Gastroesophageal sphincter (tissue), 4 donors: Measurements from ENCODE around the gene TRIM72. TPM values are rescaled to one million over a fixed set of nuclear protein-coding genes. Genes with fewer than 3 reads are reported as not detected.
"Not testable (repeated sequence)": the region's sequence is repeated elsewhere in the genome, so short reads cannot be mapped to it uniquely, and the experiment has no call there.

Experiments
- ATAC-seq: fragments of 150-250 bp; one replicate; pipeline ENCODE4 v1.9.1; 2016; ENCODE audit warnings: mild to moderate bottlenecking, moderate library complexity
- H3K27ac ChIP-seq, 4 donors: fragments of 200-600 bp; sonication (generic) in 3 of 4; 1 replicate in 3 of 4; 2 replicates in 1 of 4; pipeline ENCODE4 v1.5.1; 2016 to 2019
- H3K27me3 ChIP-seq: fragments of 200-600 bp; sonication (generic); one replicate; pipeline ENCODE4 v1.5.1; 2019
- H3K36me3 ChIP-seq, 2 donors: fragments of 200-600 bp; sonication (generic); one replicate each; pipeline ENCODE4 v1.5.1; 2019; ENCODE audit warnings: control low read depth in 1 of 2
- H3K4me1 ChIP-seq, 3 donors: fragments of 200-600 bp; sonication (generic); 1 replicate in 2 of 3; 2 replicates in 1 of 3; pipeline ENCODE4 v1.5.1; 2016 to 2019; ENCODE audit warnings: control low read depth in 2 of 3
- H3K4me3 ChIP-seq, 2 donors: fragments of 200-600 bp; sonication (generic); one replicate each; pipeline ENCODE4 v1.5.1; 2019; ENCODE audit warnings: mild to moderate bottlenecking in 1 of 2, moderate library complexity in 1 of 2
- H3K9me3 ChIP-seq, 3 donors: fragments of 200-600 bp; sonication (generic); one replicate each; pipeline ENCODE4 v1.5.1; 2017 to 2019; ENCODE audit warnings: control low read depth in 2 of 3
- EP300 ChIP-seq: sonication (generic); formaldehyde crosslinking; IDR thresholded peaks from one replicate; pipeline ENCODE4 v1.6.1; 2017; ENCODE audit warnings: antibody characterized with exemption, mild to moderate bottlenecking
- POLR2A ChIP-seq, 2 donors: fragments of 450-650 bp; IDR thresholded peaks; one replicate each; pipeline ENCODE4 v1.6.1; 2017; ENCODE audit warnings: antibody characterized with exemption in 2 of 2, mild to moderate bottlenecking in 2 of 2, moderate library complexity in 1 of 2
- POLR2AphosphoS5 ChIP-seq: sonication (generic); formaldehyde crosslinking; IDR thresholded peaks from one replicate; pipeline ENCODE4 v1.6.1; 2017; ENCODE audit warnings: antibody characterized with exemption
- WGBS, 2 donors: methylation state at CpG; one replicate each; pipeline ENCODE4 v1.1.5; 2018; ENCODE audit warnings: low coverage in 1 of 2; 5-methylcytosine and 5-hydroxymethylcytosine counted together
- total RNA-seq, 4 donors: library from RNA; depleted of rRNA; stranded (reverse); fragments of >200 nt; gene quantifications; one replicate each; pipeline ENCODE4 v1.1.0, GENCODE V29; 2016
- TF ChIP-seq, protein P1 (sequence below), 4 experiments: fragments of 200-600 bp in 2 of 4; fragments of 450-650 bp in 2 of 4; sonication (generic) in 1 of 4; IDR thresholded peaks; one replicate each; pipeline ENCODE4 v1.5.1; 2017 to 2019; ENCODE audit warnings: antibody characterized with exemption in 4 of 4, mild to moderate bottlenecking in 2 of 4, moderate library complexity in 2 of 4

Gene TRIM72
- total RNA-seq, 4 donors from 2014 or later = under 0.01 to 0.08 TPM; not detected in 2

DNA sequence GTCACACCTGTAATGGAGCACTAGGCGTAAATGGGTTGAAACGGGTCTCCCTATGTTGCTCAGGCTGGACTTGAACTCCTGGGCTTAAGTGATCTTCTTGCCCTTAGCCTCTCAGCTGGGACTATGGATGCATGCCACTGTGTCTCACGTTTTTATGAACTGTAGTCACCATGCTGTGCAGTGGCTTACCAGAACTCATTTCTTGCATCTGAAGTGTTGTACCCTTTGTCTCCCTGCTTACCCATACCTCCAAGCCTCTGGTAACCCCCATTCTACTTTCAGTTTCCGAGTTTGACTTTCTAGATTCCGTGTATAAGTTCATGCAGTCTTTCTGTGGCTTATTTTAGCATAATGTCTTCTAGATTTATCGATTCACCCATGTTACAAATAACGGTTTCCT lies 19.0 kb upstream of the TRIM72 start:
- Histone ChIP-seq H3K27ac (no peak overlapping the region), H3K27me3 (no peaks in the 10 kb centered on the region), H3K4me3 (no peak overlapping the region), H3K36me3 (peaks cover 12 to 98% of the 10 kb centered on the region in 2 donors), H3K9me3 (no peaks in the 10 kb centered on the region), H3K4me1 (no peaks in the 10 kb centered on the region)
- WGBS, 2 donors = 74 to 78% methylated on average over 5 of the region's 7 CpGs
- TF ChIP-seq POLR2AphosphoS5 (no peak), POLR2A (IDR thresholded peaks at IDR 0.05) (no peak), EP300 (no peak)
- TF ChIP-seq, protein P1, sequence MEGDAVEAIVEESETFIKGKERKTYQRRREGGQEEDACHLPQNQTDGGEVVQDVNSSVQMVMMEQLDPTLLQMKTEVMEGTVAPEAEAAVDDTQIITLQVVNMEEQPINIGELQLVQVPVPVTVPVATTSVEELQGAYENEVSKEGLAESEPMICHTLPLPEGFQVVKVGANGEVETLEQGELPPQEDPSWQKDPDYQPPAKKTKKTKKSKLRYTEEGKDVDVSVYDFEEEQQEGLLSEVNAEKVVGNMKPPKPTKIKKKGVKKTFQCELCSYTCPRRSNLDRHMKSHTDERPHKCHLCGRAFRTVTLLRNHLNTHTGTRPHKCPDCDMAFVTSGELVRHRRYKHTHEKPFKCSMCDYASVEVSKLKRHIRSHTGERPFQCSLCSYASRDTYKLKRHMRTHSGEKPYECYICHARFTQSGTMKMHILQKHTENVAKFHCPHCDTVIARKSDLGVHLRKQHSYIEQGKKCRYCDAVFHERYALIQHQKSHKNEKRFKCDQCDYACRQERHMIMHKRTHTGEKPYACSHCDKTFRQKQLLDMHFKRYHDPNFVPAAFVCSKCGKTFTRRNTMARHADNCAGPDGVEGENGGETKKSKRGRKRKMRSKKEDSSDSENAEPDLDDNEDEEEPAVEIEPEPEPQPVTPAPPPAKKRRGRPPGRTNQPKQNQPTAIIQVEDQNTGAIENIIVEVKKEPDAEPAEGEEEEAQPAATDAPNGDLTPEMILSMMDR (IDR thresholded peaks at IDR 0.05) = no peak
- ATAC-seq = no peak

DNA sequence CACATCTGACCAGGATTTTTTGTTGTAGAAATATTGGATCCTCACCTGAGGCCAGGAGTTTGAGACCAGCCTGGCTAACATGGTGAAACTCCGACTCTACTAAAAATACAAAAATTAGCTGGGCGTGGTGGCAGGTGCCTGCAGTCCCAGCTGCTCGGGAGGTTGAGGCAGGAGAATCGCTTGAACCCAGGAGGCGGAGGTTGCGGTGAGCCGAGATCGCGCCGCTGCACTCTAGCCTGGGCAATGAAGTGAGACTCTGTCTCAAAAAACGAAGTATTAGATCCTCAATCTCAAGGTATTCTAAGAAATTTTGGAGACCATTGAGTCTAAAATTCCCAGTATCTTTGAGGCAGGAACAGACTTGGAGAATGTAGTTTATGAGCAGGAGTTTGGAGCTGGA lies 18.1 kb upstream of the TRIM72 start:
- H3K27me3 ChIP-seq, H3K4me3 ChIP-seq, H3K27ac ChIP-seq, H3K4me1 ChIP-seq, ATAC-seq, H3K9me3 ChIP-seq: not testable (repeated sequence)
- 80 to 90% methylated on average over 2 of the region's 11 CpGs for WGBS, 2 donors
- peaks cover 5 to 97% of the 10 kb centered on the region in 2 donors for H3K36me3 ChIP-seq

DNA sequence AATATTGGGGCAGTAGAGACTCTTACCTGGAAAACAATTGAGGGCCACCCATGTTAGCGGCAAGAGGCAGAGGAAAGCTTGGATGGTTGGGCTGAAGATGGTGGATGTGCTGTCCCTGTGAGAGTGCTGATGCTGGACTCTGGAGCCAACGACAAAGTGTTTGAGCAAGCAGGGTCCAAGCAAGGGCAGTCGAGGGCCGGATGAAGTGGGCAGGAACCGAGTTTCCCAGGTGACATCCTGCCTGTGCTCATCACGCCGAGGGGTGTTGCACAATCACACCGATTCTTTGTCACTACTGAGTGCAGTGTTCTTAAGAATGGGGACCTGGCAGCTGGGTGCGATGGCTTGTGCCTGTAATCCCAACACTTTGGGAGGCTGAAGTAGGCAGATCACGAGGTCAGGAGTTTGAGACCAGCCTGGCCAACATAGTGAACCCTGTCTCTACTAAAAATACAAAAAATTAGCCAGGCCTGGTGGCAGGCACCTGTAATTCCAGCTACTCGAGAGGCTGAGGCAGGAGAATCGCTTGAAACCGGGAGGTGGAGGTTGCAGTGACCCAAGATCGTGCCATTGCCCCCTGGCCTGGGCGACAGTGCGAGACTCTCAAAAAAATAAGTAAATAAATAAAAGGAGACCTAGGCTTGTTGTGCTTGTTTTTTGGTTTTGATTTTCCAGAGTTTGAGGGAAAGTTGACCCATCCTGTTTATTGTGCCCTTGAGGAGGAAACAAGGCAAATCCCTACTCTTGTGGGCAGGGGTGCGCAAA lies 17.4 kb upstream of the TRIM72 start:
- Histone ChIP-seq H3K36me3 (peaks cover 3 to 91% of the 10 kb centered on the region in 2 donors), H3K9me3 (no peaks in the 10 kb centered on the region), H3K27ac (no peak overlapping the region), H3K4me3 (no peak overlapping the region), H3K4me1 (peaks cover 0 to 13% (median 5%) of the 10 kb centered on the region in 3 donors), H3K27me3 (no peaks in the 10 kb centered on the region)
- no peak for ATAC-seq
- TF ChIP-seq EP300 (no peak), POLR2AphosphoS5 (no peak), POLR2A (IDR thresholded peaks at IDR 0.05) (no peak)
- TF ChIP-seq, protein P1 (IDR thresholded peaks at IDR 0.05) = no peak
- WGBS, 2 donors = 79 to 80% methylated on average over 9 to 12 of the region's 17 CpGs

DNA sequence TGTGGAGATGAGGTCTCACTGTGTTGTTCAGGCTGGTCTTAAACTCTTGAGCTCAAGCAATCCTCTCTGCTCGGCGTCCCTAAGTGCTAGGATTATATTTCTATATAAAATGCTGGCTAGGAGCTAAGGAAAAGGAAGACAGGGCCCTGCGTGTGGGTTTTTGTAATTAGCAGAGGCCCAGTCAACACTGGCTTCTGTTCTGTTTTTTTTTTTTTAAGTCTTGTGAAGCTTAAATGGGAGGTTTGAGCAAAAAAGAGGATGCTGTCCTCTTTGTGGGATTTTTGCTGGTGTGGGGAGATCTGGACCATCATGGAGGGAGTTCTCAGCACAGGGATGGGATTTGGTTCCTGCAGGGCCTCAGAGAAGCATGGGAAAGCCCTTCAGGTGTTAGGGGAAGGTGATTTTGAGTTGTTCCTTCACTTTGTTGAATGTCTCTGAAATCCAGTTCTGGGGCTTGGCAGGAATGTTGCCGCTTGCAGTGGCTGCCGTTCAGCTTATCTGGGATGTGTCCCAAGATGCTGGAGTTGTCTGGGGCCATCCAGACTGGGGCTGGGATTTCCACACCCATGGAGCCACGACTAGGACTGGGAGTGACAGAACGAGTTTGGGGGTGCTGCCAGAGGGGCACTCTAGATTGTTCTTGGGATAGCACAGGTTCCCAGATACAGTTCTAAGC lies 15.6 kb upstream of the TRIM72 start:
- TF ChIP-seq POLR2A (IDR thresholded peaks at IDR 0.05) = no peak
- no peak for TF ChIP-seq POLR2AphosphoS5
- no peak for TF ChIP-seq EP300
- TF ChIP-seq, protein P1 (IDR thresholded peaks at IDR 0.05) = no peak
- peaks cover 0 to 31% (median 11%) of the 10 kb centered on the region in 3 donors for H3K4me1 ChIP-seq
- no peak overlapping the region for H3K27ac ChIP-seq
- H3K27me3 ChIP-seq = peaks cover 14% of the 10 kb centered on the region
- peaks cover 0 to 72% of the 10 kb centered on the region in 2 donors for H3K36me3 ChIP-seq
- WGBS, 2 donors = 68 to 86% methylated on average over 3 of the region's 7 CpGs
- no peak for ATAC-seq
- no peaks in the 10 kb centered on the region for H3K9me3 ChIP-seq
- no peak overlapping the region for H3K4me3 ChIP-seq

DNA sequence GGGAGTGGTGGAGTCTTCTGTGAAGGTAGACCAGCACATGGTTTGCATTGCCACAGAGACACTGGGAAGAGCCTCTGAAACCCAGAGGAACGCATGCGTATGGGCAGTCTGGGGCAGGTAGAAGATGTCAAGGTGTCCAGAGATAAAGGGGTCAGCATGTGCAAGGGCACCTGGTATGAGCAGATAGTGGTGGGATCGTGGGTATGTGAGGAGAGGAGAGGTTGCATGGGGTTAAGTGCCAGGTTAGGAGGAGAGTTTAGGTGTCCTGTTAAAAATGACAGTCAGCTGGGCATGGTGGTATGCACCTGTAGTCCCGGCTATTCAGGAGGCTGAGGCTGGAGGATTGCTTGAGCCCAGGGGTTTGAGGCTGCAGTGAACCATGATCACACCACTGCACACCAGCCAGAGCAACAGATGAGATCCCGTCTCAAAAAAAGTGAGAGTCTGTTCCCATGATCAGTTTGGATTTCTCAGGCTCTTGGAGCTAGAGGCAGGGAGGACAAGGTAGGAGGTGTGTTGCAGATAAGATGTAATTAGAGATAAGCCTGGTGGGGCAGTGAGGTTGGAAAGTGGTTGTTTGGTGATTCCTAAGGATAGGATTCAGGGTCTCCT lies 14.4 kb upstream of the TRIM72 start:
- Histone ChIP-seq H3K36me3 (peaks cover 0 to 60% of the 10 kb centered on the region in 2 donors), H3K4me1 (peaks cover 0 to 34% (median 11%) of the 10 kb centered on the region in 3 donors), H3K4me3 (no peak overlapping the region), H3K27ac (no peak overlapping the region), H3K9me3 (no peaks in the 10 kb centered on the region), H3K27me3 (peaks cover 14% of the 10 kb centered on the region)
- no peak for TF ChIP-seq POLR2AphosphoS5
- TF ChIP-seq, protein P1 (IDR thresholded peaks at IDR 0.05) = no peak
- TF ChIP-seq POLR2A (IDR thresholded peaks at IDR 0.05) = no peak
- WGBS, 2 donors = 87 to 96% methylated on average over 3 to 5 of the region's 5 CpGs
- no peak for ATAC-seq

DNA sequence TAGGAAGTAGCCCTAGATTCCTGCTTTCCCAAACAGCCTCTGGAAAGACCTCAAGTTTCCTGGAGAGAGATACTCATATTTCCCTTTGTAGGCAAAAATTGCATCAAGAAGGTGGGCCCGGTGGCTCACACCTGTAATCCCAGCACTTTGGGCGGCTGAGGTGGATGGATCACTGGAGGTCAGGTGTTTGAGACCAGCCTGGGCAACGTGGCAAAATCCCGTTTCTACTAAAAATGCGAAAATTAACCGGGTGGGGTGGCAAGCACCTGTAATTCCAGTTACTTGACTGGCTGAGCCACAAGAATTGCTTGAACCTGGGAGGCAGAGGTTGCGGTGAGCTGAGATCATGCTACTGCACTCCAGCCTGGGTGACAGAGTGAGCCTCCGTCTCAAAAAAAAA lies 13.8 kb upstream of the TRIM72 start:
- H3K4me1 ChIP-seq = peaks cover 0 to 34% (median 11%) of the 10 kb centered on the region in 3 donors
- peaks cover 0 to 55% of the 10 kb centered on the region in 2 donors for H3K36me3 ChIP-seq
- H3K4me3 ChIP-seq, H3K27ac ChIP-seq, H3K9me3 ChIP-seq, ATAC-seq: not testable (repeated sequence)
- 91 to 100% methylated on average over 5 to 6 of the region's 8 CpGs for WGBS, 2 donors
- H3K27me3 ChIP-seq = peaks cover 14% of the 10 kb centered on the region
